HepG2 (cell line): ENCODE results near the gene PIK3CA. TPM values are rescaled to one million over a fixed set of nuclear protein-coding genes. Genes with fewer than 3 reads are reported as not detected.

Experiments
- ATAC-seq: fragments of 200-7000 bp; cut with Tn5 transposase; 3 replicates; pipeline ENCODE4 v1.9.1; 2020; ENCODE audit warnings: mild to moderate bottlenecking, moderate library complexity
- BruUV-seq: library from RNA; stranded (reverse); fragments of 400-500 nt; replicated peaks from 2 replicates; lab custom pipeline; 2021; lab: Mats Ljungman, UMichigan
- CTCF ChIA-PET: fragments of 300-600 bp; formaldehyde crosslinking; extraction: SDS; loops from one replicate; lab custom pipeline; 2021; ENCODE audit warnings: low total read pairs, inconsistent platforms, low intra/inter-chr PET ratio; lab: Yijun Ruan, JAX
- POLR2A ChIA-PET: fragments of 350-600 bp; sonication (Branson Sonifier 250); formaldehyde crosslinking; loops from one replicate; lab custom pipeline; 2020; ENCODE audit warnings: antibody characterized with exemption, inconsistent platforms; lab: Yijun Ruan, JAX
- DNase-seq: peaks from one replicate; pipeline ENCODE4 v3.0.0-alpha.2; 2015; ENCODE audit warnings: low spot score
- FAIRE-seq: peaks from 3 replicates; lab custom pipeline; 2011; peaks lifted over from hg19 to GRCh38; lab: Jason Lieb, UNC
- H2AFZ ChIP-seq: one replicate; pipeline ENCODE4 v1.6.1; 2011; ENCODE audit warnings: low read length, inconsistent platforms
- H3K27ac ChIP-seq: fragments of 300-600 bp; 3 replicates; pipeline ENCODE4 v1.8.0; 2011; ENCODE audit warnings: mixed run types, mild to moderate bottlenecking, mixed read lengths, low read length, inconsistent platforms; ENCODE audit not compliant: insufficient read depth; ENCODE audit errors: extremely low read length
- H3K27me3 ChIP-seq, 2 experiments: fragments of 200-600 bp in 1 of 2; 2 replicates in 1 of 2; 3 replicates in 1 of 2; pipeline versions ENCODE4 v1.6.0 to v1.8.0; 2011; ENCODE audit warnings: low read length in 2 of 2, mild to moderate bottlenecking in 2 of 2, moderate library complexity in 2 of 2, inconsistent platforms in 1 of 2; ENCODE audit not compliant: insufficient read depth in 2 of 2, control insufficient read depth in 1 of 2
- H3K36me3 ChIP-seq, 2 experiments: fragments of 200-600 bp in 1 of 2; replicated peaks in 1 of 2; 2 replicates in 1 of 2; 3 replicates in 1 of 2; pipeline versions ENCODE4 v1.5.1 to v1.8.0; 2011; ENCODE audit warnings: low read length in 2 of 2, inconsistent platforms in 1 of 2; ENCODE audit not compliant: insufficient read depth in 2 of 2, control insufficient read depth in 1 of 2
- H3K4me1 ChIP-seq: 2 replicates; pipeline ENCODE4 v1.5.1; 2012; ENCODE audit warnings: low read length, inconsistent platforms; ENCODE audit not compliant: insufficient read depth
- H3K4me2 ChIP-seq: 2 replicates; pipeline ENCODE4 v1.6.0; 2011; ENCODE audit warnings: low read depth, low read length, inconsistent platforms
- H3K4me3 ChIP-seq, 3 experiments: fragments of 200-600 bp in 1 of 3; sonication (generic), shearing (Covaris generic) in 1 of 3; replicated peaks in 1 of 3; 2 replicates each; pipeline ENCODE4 v1.5.1; 2011 to 2016; ENCODE audit warnings: low read length in 3 of 3, inconsistent platforms in 2 of 3, low read depth in 2 of 3, mild to moderate bottlenecking in 2 of 3, control low read depth in 1 of 3, mixed read lengths in 1 of 3; ENCODE audit not compliant: insufficient read depth in 1 of 3
- H3K79me2 ChIP-seq: one replicate; pipeline ENCODE4 v1.6.1; 2011; ENCODE audit warnings: low read length, inconsistent platforms; ENCODE audit not compliant: insufficient read depth
- H3K9ac ChIP-seq: 2 replicates; pipeline ENCODE4 v1.6.0; 2011; ENCODE audit warnings: mild to moderate bottlenecking, low read depth, low read length, inconsistent platforms; ENCODE audit not compliant: insufficient read depth
- H3K9me3 ChIP-seq: 2 replicates; pipeline ENCODE4 v1.5.1; 2012; ENCODE audit warnings: mild to moderate bottlenecking, low read length
- H4K20me1 ChIP-seq: 2 replicates; pipeline ENCODE4 v1.6.0; 2011; ENCODE audit warnings: inconsistent platforms, mild to moderate bottlenecking, low read length, moderate library complexity; ENCODE audit not compliant: insufficient read depth
- ATF7 ChIP-seq, 2 experiments: fragments of 450-650 bp in 1 of 2; sonication (generic) in 1 of 2; formaldehyde crosslinking in 1 of 2; IDR thresholded peaks; 2 replicates each; pipeline versions ENCODE4 v1.4.0 to v1.6.1; 2016 to 2020; ENCODE audit warnings: antibody characterized with exemption in 1 of 2, mild to moderate bottlenecking in 1 of 2, missing genetic modification reagents in 1 of 2
- CEBPG ChIP-seq: IDR thresholded peaks from 2 replicates; pipeline ENCODE4 v1.6.1; 2016
- CREB1 ChIP-seq, 2 experiments: fragments of 450-650 bp in 1 of 2; IDR thresholded peaks; 2 replicates each; pipeline ENCODE4 v1.6.1; 2016 to 2017; ENCODE audit warnings: control low read depth in 1 of 2, mild to moderate bottlenecking in 1 of 2, missing compliant biosample characterization in 1 of 2, missing genetic modification characterization in 1 of 2
- CTCF ChIP-seq: sonication (generic); formaldehyde crosslinking; IDR thresholded peaks from 2 replicates; pipeline ENCODE4 v1.5.0; 2020; ENCODE audit warnings: mild to moderate bottlenecking, missing genetic modification reagents, moderate library complexity
- ZNF569 ChIP-seq: sonication (generic); formaldehyde crosslinking; IDR thresholded peaks from 2 replicates; pipeline ENCODE4 v1.5.0; 2020; ENCODE audit warnings: mild to moderate bottlenecking, missing genetic modification reagents, moderate library complexity, borderline replicate concordance
- WGBS: methylation state at CpG from one replicate; pipeline ENCODE4 v1.1.6; 2017; ENCODE audit warnings: low lambda C conversion rate; 5-methylcytosine and 5-hydroxymethylcytosine counted together
- in situ Hi-C: cut with HindIII; loops from 2 replicates; pipeline ENCODE4 v1.10.0; 2017; ENCODE audit warnings: low pct_unique_long_range_greater_than_20kb; ENCODE audit not compliant: extremely low pct_ligation_motif_present
- intact Hi-C: fragments of 100-400 bp; cut with micrococcal nuclease; formaldehyde crosslinking; loops from one replicate; pipeline ENCODE4 v1.10.0; 2022; ENCODE audit not compliant: unreplicated experiment
- polyA plus RNA-seq, 8 experiments: library from polyadenylated mRNA; depleted of rRNA in 3 of 8; stranded (reverse) in 7 of 8; unstranded in 1 of 8; fragments of >200 nt; fragmentation: Illumina TruSeq in 4 of 8; extraction: Trizol in 4 of 8; gene quantifications; 2 replicates each; pipeline versions ENCODE4 v1.2.1 to v1.2.3, GENCODE V29; 2011 to 2016; ENCODE audit warnings: low read depth in 4 of 8, missing spikeins in 1 of 8, mixed read lengths in 1 of 8; ENCODE audit not compliant: insufficient read depth in 1 of 8
- total RNA-seq, 5 experiments: library from RNA; depleted of rRNA; stranded (reverse); fragments of >200 nt; fragmentation: Illumina TruSeq; extraction: Trizol; gene quantifications; 2 replicates each; pipeline ENCODE4 v1.2.3, GENCODE V29; 2016; ENCODE audit warnings: low read depth in 1 of 5
- TF ChIP-seq, protein P1 (sequence below): IDR thresholded peaks from 2 replicates; pipeline ENCODE4 v1.6.1; 2016; ENCODE audit warnings: missing compliant biosample characterization, missing genetic modification reagents, borderline replicate concordance

PIK3CA gene
- total and polyA plus RNA-seq, 2 of the 13 experiments (the other 11 are each of a cell fraction or from before 2014, with no cell fraction given): 5.7 to 11.4 TPM

DNA sequence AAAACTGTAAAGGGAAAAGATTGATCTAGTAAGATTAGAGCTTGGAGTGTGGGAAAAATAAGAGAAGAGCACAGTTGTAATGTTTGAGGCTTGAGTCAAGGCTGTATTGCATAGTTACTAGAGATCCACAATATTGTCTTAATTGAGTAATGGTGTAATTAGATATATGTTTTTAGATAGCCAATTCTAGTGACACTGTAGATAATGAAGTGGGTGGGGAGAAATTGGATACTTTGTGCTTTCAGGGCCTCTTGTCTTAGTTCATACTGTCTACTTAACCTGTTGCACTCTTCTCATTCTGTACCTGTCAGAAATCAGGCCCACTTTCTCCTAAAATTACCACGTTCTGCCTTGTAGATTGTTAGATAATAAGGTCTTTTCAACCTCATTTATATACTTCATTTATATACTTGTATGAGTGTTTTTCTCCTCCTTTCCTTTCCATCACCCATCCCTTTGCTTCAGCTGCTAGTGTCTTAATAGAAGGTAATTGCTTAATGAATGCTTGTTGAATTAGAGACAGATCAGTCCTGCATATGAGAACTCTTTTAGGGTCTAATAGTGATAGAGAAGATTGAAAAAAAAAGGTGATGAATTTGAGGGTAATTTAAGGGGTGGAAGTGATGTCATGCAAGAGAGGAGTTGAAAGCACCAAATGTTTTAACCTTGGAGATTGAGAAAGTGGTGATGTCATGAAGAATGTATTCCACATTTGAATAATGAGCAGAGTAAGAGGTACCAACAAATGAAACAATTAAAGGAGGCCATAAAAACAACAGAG is 32.0 kb downstream of the PIK3CA start:
- in situ Hi-C loops: no loop called here
- intact Hi-C loops: no loop called here
- Histone ChIP-seq H3K79me2 (peaks cover 19% of the 10 kb centered on the region), H3K27ac (no peak overlapping the region), H3K4me3 (no peak overlapping the region), H3K4me2 (no peak overlapping the region), H3K27me3 (no peaks in the 10 kb centered on the region), H3K9me3 (no peaks in the 10 kb centered on the region), H3K36me3 (no peaks in the 10 kb centered on the region), H2AFZ (no peak overlapping the region), H3K9ac (no peak overlapping the region), H3K4me1 (no peaks in the 10 kb centered on the region), H4K20me1 (0 out of 2 replicates have a peak, but pooled peaks cover 8% of the 10 kb centered on the region)
- 64% methylated on average over 1 of the region's 1 CpG for WGBS
- ATAC-seq: no peak
- BruUV-seq: no TSS peak
- no peak for FAIRE-seq
- CTCF ChIA-PET: no interaction called here
- DNase-seq: no peak
- POLR2A ChIA-PET: no interaction called here
- TF ChIP-seq ATF7 (IDR thresholded peaks at IDR 0.05) (peak; percentile 90), ATF7 (CRISPR knock-in tag; IDR thresholded peaks at IDR 0.05) (no peak), CEBPG (CRISPR knock-in tag) (no peak), CREB1 (IDR thresholded peaks at IDR 0.05) (peak; percentile 76), CREB1 (CRISPR knock-in tag; IDR thresholded peaks at IDR 0.05) (no peak)
- TF ChIP-seq, protein P1, sequence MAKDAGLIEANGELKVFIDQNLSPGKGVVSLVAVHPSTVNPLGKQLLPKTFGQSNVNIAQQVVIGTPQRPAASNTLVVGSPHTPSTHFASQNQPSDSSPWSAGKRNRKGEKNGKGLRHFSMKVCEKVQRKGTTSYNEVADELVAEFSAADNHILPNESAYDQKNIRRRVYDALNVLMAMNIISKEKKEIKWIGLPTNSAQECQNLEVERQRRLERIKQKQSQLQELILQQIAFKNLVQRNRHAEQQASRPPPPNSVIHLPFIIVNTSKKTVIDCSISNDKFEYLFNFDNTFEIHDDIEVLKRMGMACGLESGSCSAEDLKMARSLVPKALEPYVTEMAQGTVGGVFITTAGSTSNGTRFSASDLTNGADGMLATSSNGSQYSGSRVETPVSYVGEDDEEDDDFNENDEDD (CRISPR knock-in tag): no peak

- Histone ChIP-seq H3K4me2 (no peak overlapping the region), H3K36me3 (no peaks in the 10 kb centered on the region), H3K27me3 (no peaks in the 10 kb centered on the region), H3K9me3 (no peaks in the 10 kb centered on the region), H3K27ac (no peak overlapping the region), H3K9ac (no peak overlapping the region), H3K79me2 (peaks cover 19% of the 10 kb centered on the region), H3K4me1 (no peaks in the 10 kb centered on the region), H4K20me1 (0 out of 2 replicates have a peak, but pooled peaks cover 8% of the 10 kb centered on the region), H3K4me3 (no peak overlapping the region), H2AFZ (no peak overlapping the region)
- DNase-seq: no peak
- POLR2A ChIA-PET: no interaction called here
- CTCF ChIA-PET: no interaction called here
- FAIRE-seq: no peak
- intact Hi-C loops (no loop called here), in situ Hi-C loops (no loop called here)
- 97% methylated on average over 1 of the region's 1 CpG for WGBS
- no peak for ATAC-seq
- no TSS peak for BruUV-seq
- TF ChIP-seq CTCF (CRISPR knock-in tag): no peak
- TF ChIP-seq ZNF569 (CRISPR knock-in tag): no peak
Observed at GRCh38 chr3:179181021-179181472, 32.9 kb downstream of the PIK3CA start.
